Activated CD4-positive, alpha-beta T cell treated with anti-CD3 and anti-CD28 coated beads, Interleukin-2, amount 10 ng/mL, durations not matched to agents 24 days and 14 days (primary cell): ENCODE data around the gene OR5V1. TPM values are rescaled to one million over a fixed set of nuclear protein-coding genes. Genes with fewer than 3 reads are reported as not detected.
"Not testable (repeated sequence)": the region's sequence is repeated elsewhere in the genome, so short reads cannot be mapped to it uniquely, and the experiment has no call there.

Source experiments
- DNase-seq: peaks from one replicate; pipeline ENCODE4 v3.0.0; 2022
- H3K27ac Mint-ChIP-seq: one replicate; pipeline ENCODE4 v1.8.0; 2022; ENCODE audit warnings: mild to moderate bottlenecking, mixed read lengths
- H3K27me3 Mint-ChIP-seq: one replicate; pipeline ENCODE4 v1.8.0; 2022; ENCODE audit warnings: mixed read lengths
- H3K36me3 Mint-ChIP-seq: one replicate; pipeline ENCODE4 v1.8.0; 2022; ENCODE audit warnings: low read depth, mild to moderate bottlenecking, mixed read lengths
- H3K4me1 Mint-ChIP-seq: one replicate; pipeline ENCODE4 v1.8.0; 2021; ENCODE audit warnings: mixed read lengths
- H3K4me3 Mint-ChIP-seq: one replicate; pipeline ENCODE4 v1.8.0; 2022; ENCODE audit warnings: mild to moderate bottlenecking, moderate library complexity, mixed read lengths
- H3K9me3 Mint-ChIP-seq: one replicate; pipeline ENCODE4 v1.8.0; 2021; ENCODE audit warnings: mixed read lengths
- intact Hi-C: fragments of 100-400 bp; cut with micrococcal nuclease; formaldehyde crosslinking; loops from one replicate; pipeline ENCODE4 v1.15.1; 2023
- total RNA-seq: library from RNA; stranded (reverse); gene quantifications from 2 replicates; pipeline ENCODE4 v1.2.3, GENCODE V29; 2022

The OR5V1 gene
- total RNA-seq, 1 donor from 2014 or later = not detected

DNA sequence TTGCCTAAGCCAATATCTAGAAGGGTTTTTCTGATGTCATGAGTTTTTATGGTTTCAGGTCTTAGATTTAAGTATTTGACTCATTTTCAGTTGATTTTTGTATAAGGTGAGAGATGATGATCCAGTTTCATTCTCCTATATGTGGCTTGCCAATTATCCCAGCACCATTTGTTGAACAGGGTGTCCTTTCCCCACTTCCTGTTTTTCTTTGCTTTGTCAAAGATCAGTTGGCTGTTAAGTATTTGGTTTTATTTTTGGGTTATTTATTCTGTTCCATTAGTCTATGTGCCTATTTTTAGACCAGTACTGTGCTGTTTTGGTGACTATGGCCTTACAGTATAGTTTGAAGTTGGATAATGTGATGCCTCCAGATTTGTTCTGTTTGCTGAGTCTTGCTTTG is 45.3 kb downstream of the OR5V1 start:
- intact Hi-C loops, H3K36me3 Mint-ChIP-seq, H3K27ac Mint-ChIP-seq, DNase-seq, H3K4me3 Mint-ChIP-seq, H3K9me3 Mint-ChIP-seq, H3K27me3 Mint-ChIP-seq, H3K4me1 Mint-ChIP-seq: not testable (repeated sequence)

DNA sequence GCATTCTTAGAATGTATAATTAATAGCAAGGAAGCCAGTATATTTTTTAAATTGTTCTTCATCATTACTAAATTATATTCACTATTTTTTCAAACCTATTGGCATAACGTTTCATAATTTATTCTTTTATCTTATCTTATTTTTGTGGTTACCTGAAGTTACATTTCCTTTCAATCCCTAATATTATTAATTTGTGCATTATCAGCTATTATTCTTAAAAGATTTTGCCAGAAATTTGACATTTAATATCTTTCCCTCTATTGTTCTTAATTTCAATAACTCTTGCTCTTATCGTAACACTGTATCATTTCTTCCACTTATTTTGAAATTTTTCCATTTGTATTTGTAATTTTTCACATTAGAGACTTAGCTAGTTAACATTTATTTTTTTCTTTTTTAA is 48.7 kb downstream of the OR5V1 start:
- Mint-ChIP-seq H3K4me3 (no peak overlapping the region), H3K9me3 (no peaks in the 10 kb centered on the region), H3K4me1 (no peaks in the 10 kb centered on the region), H3K27ac (no peak overlapping the region), H3K27me3 (peaks cover 4% of the 10 kb centered on the region), H3K36me3 (no peaks in the 10 kb centered on the region)
- intact Hi-C loops = no loop called here
- DNase-seq = no peak

Other genes with a start within 250 kb of the OR5V1 start
- not detected in 2 replicates for gene OR2J2, start 198.0 kb downstream of the OR5V1 start, total RNA-seq
- gene OR14J1, start 67.2 kb downstream of the OR5V1 start, total RNA-seq = not detected in 2 replicates
- gene OR12D3, start 6.4 kb upstream of the OR5V1 start, total RNA-seq = not detected in 2 replicates
- gene OR12D2, start 26.8 kb upstream of the OR5V1 start, total RNA-seq = not detected in 2 replicates
- gene OR12D1, start 46.1 kb upstream of the OR5V1 start, total RNA-seq = not detected in 2 replicates
- not detected in 2 replicates for gene OR10C1, start 70.4 kb upstream of the OR5V1 start, total RNA-seq
- not detected in 2 replicates for gene OR11A1, start 88.2 kb upstream of the OR5V1 start, total RNA-seq
- not detected in 2 replicates for gene OR2H1, start 88.3 kb upstream of the OR5V1 start, total RNA-seq
- gene MAS1L, start 119.1 kb upstream of the OR5V1 start, total RNA-seq = not detected in 2 replicates
- 0.49 and 0.62 TPM in 2 replicates for gene UBD, start 190.9 kb upstream of the OR5V1 start, total RNA-seq
- gene OR2H2, start 216.3 kb upstream of the OR5V1 start, total RNA-seq = not detected in 2 replicates